GM18907 (cell line): ENCODE results near the gene C16orf89.
"Not testable (repeated sequence)": the region's sequence is repeated elsewhere in the genome, so short reads cannot be mapped to it uniquely, and the experiment has no call there.

Source experiments
- ATAC-seq: cut with Tn5 transposase; IDR thresholded peaks from one replicate; pipeline ENCODE4 v1.9.1; 2021; ENCODE audit warnings: mild to moderate bottlenecking, moderate library complexity; ENCODE audit not compliant: unreplicated experiment

Gene C16orf89

GRCh38 chr16:5085716-5086115 is 20.0 kb upstream of the C16orf89 start:
- ATAC-seq: not testable (repeated sequence)

- ATAC-seq: not testable (repeated sequence)
Observed at GRCh38 chr16:5084802-5085201, 19.0 kb upstream of the C16orf89 start.

- ATAC-seq: not testable (repeated sequence)
Observed at GRCh38 chr16:5084099-5084731, 18.5 kb upstream of the C16orf89 start.

DNA sequence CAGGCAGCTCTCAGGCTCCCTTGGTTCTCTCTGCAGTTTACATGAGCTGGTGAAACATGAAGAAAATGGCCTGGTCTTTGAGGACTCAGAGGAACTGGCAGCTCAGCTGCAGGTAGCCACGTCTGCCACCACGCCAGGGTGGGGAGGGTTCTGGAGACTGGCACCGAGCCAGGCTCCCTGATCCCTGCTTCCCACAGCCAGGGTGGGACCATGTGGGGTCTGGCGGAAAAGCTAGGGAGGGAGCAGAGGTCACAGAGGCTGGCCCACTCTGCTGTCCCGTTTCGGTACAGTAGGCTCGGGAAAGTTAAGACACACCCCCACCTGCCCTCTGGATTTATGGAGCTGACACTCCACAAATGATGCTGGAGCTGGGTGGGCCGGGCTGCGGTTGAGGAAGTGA is 17.9 kb upstream of the C16orf89 start:
- not testable (repeated sequence) for ATAC-seq

- ATAC-seq: not testable (repeated sequence)
Observed at GRCh38 chr16:5080996-5081395, 15.2 kb upstream of the C16orf89 start.

GRCh38 chr16:5080461-5080860 is 14.7 kb upstream of the C16orf89 start:
- not testable (repeated sequence) for ATAC-seq

GRCh38 chr16:5078626-5079025 is 12.9 kb upstream of the C16orf89 start:
- no peak for ATAC-seq

- no peak for ATAC-seq
Observed at GRCh38 chr16:5077304-5077703, 11.5 kb upstream of the C16orf89 start.

DNA sequence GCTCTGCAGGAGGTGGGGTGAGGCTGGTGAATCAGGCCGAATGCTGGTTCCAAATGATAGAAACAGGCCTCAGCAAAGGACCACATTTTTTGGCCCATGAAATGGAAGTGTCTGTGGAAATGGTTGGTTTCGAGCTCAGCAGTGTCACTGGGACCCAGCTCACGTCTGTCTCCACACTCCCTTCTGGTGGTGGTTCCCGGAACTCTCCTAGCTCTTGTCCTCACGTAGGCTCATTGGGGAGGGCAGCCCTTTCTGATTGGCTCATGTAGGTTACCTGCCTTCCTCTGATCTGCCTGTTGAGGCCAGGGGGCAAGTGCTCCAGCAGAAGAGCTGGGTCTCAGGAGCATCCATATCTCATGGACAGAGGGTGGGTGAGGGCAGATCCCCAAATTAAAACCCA is 9.9 kb upstream of the C16orf89 start:
- ATAC-seq: no peak

DNA sequence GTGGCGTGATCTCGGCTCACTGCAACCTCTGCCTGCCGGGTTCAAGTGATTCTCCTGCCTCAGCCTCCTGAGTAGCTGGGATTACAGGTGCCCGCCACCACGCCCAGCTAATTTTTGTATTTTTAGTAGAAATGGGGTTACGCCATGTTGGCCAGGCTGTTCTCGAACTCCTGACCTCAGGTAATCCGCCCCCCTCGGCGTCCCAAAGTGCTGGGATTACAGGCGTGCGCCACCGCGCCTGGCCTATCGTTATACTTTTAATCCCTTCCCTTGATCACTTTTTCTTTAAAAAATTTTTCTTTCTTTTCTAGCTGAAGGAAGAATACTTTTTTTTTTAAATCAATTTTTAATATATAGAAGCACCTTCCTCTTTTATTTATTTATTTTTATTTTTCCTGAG is 8.0 kb upstream of the C16orf89 start:
- ATAC-seq: not testable (repeated sequence)

DNA sequence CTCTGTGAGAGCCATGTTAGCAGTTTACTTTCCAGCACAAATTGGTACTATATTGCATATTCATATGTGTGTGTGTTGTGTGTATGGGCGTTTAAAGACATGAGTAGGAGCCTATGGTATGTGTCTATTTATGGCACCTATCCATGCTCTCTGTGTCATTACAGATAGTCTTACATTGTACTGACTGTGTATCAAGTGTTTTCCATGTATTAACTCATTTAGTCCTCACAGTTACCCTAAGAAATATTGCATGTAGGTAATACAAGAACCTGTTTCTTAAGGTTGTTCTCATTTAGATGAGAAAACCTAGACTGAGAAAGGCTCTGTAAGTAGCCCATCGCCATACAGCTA is 7.5 kb upstream of the C16orf89 start:
- ATAC-seq: no peak

DNA sequence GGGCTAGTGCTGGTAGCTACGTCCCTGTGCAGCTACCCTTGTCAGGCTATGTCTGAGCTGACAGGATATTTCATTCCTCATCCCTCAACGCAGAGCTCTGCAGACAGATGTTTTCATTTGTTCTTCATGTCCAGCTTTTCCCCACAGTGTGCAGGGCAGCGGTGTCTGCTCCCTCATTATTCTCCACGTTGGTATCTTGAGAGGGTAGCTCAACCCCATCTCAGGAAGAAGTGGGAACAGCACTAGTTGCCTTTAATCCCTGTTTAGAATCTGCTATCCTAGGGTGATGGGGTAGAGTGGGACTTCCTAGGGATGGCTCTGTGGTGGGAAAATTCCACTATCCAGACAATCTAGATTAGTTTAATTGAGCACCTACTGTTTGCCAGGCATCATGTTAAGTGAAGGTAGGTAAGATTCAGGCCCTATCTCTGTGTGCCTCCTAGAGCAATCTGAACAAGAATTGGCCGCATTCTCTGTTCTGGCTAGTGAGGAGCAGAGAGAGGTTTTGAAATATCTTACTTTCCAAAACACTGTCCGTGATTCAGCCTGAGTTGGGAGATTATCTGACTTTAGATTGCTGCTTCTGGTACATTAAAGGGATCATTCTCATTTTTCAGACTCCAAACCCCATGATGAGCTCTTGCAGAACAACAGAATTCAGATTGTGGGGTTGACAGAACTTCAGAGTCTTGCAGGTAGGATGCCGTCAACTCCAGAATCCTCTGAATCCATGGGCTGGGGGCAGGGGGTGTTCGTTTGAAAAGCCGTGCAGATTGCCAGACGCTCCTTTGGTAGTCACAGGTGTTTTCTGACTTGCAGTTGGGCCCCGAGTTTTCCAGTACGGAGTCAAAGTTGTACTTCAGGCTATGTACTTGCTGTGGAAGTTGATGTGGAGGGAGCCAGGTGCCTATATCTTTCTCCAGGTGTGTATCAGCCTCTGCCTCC is 6.8 kb upstream of the C16orf89 start:
- peak; percentile 6 for ATAC-seq

DNA sequence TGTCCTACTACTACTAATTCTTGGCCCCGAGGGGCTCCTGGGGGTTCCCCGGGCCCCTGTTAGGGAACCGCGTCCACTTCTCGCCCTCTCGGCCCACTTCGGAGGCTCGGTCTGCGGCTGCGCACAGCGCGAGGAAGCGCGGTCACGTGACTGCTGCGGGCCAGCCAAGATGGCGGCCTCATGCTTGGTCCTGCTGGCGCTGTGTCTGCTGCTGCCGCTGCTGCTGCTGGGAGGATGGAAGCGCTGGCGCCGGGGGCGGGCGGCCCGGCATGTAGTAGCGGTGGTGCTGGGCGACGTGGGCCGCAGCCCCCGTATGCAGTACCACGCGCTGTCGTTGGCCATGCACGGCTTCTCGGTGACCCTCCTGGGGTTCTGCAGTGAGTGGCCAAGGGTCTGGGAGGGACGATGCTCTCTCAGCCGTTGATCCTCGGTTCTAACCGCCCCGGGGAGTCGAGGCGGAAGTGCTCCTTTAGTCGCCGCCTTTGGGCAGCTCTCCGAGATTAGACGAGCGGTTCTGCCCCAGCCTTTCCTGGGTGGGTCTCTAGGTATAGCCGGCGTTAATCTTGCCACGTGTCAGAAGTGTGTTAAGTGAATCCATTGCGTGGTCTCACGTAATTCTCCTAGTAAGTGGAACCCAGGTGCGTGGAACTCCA is 6.1 kb upstream of the C16orf89 start, which contains the start of gene ALG1:
Gene ALG1 (plus strand): TSS at position 163 of the 653 bp plus-strand sequence. CDS start 7 bp downstream, at position 170.
- ATAC-seq: peak; percentile 84

GRCh38 chr16:5071341-5071680 is 5.6 kb upstream of the C16orf89 start:
- no peak for ATAC-seq

DNA sequence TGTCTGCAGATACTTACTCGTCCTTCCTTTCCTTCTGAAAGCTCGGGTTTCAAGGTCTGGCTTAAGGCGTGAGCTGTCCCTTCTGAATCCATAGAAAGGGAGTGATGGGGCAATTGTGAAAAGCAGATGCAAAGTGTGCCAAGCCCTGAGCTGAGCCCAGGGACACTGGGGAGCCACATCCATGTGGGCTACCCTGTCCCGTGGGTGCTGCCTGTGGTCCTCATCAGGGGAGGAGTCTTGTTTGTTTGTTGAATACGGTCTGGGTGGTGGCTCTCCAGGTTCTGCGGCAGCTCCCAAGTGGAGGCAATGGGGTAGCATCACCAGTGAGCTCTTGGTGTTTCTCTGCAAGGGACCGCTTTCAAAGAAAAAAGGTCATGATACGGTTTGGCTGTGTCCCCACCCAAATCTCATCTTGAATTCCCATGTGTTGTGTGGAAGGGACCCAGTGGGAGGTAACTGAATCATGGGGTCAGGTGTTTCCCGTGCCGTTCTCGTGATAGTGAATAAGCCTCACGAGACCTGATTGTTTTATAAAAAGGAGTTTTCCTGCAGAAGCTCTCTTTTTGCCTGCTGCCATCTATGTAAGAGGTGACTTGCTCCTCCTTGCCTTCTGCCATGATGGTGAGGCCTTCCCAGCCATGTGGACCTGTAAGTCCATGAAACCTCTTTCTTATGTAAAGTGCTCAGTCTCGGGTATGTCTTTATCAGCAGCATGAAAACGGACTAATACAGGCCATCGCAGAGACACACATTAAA is 4.9 kb upstream of the C16orf89 start:
- no peak for ATAC-seq

DNA sequence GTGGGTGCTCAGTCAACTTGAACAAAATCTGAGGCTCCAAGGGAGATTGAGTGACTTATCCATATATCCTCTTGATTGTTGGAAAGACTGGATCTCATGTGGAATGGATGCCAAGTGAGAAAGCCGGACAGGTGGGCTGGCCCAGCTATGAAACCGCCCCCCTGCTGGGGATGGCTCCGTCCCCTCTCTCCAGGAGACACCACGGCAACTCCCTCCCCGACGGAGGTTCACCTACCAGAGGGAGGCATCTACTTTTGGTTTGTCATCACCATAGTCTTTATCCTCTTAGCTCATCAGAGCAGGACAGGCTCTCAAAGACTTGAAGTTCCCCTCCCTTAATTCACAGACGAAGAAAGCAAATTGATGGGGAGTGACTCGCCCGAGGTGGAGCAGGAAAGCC is 4.1 kb upstream of the C16orf89 start:
- ATAC-seq: no peak

DNA sequence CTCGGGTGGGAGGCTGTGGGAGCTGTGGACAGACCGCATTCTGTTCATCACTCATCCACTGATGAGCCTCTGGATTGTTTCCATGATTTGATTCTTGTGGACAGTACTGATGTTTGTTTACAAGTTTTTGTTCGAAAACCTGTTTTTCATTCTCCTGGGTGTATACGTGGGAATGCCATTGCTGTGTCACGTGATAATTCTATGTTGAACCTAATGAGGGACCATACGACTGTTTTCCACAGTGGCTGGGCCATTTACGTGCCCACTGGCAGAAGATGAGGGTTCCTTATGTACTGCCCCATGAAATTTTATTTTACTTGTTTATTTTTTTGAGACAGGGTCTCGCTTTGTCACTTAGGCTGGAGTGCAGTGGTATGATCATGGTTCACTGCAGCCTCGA is 3.3 kb upstream of the C16orf89 start:
- ATAC-seq: no peak

- no peak for ATAC-seq
Observed at GRCh38 chr16:5066511-5066910, 755 bp upstream of the C16orf89 start.

GRCh38 chr16:5065326-5065725 is 430 bp downstream of the C16orf89 start:
- ATAC-seq: no peak

DNA sequence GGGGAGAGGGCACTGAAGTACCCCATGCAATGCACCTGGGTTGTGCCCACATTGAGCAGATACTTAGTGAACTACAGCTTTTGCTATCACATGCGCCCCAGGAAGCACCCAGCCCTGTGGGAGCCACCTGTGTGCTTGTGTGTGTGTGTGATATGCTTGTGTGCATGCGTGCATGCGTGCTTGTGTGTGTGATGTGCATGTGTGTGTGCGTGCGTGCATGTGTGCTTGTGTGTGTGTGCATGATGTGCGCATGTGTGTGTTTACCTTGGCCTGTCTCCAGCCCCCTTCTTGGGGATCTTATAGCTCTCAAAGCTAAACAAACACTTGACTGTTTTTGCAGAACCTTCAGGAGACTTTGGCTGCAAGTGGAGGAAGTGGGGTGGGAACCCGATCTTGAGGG is 841 bp downstream of the C16orf89 start:
- ATAC-seq: no peak
